ENCODE results near the gene PRICKLE1.

- TF ChIP-seq CTCF (IDR thresholded peaks at IDR 0.05) (no peak), POLR2A (IDR thresholded peaks at IDR 0.05) (no peak)
Measured at GRCh38 chr12:42552822-42553221, 36.7 kb downstream of the PRICKLE1 start.

All from body of pancreas (tissue), 4 donors.